ENCODE data around the gene PRTG. TPM values are rescaled to one million over a fixed set of nuclear protein-coding genes. Genes with fewer than 3 reads are reported as not detected.
"Not testable (repeated sequence)": the region's sequence is repeated elsewhere in the genome, so short reads cannot be mapped to it uniquely, and the experiment has no call there.

Gene PRTG
- total RNA-seq, 4 donors from 2014 or later, result 1.8 to 6.8 (median 2.9) TPM

DNA sequence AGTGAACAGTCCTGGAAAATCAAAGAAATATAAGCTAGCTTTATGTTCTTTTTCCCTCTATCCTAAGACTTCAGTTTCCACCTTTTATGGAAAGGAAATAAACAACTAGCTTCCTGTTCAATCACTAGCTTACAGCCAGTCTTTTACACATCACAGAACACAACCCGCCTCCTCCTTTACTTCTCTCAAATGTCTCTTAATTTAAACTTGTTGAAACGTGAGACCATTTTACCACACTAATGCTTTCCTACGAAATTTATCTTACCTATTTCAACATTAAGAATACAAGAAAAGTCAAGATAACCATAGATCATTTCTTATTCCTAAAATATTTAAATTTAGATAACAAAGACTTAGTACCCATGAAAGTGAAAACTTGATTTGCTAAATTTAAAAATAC lies 6.2 kb downstream of the PRTG start:
- ATAC-seq (ENCODE audit: low FRiP score) (no peak), DNase-seq (ENCODE audit: low spot score) (no peak)
- TF ChIP-seq, protein P1, sequence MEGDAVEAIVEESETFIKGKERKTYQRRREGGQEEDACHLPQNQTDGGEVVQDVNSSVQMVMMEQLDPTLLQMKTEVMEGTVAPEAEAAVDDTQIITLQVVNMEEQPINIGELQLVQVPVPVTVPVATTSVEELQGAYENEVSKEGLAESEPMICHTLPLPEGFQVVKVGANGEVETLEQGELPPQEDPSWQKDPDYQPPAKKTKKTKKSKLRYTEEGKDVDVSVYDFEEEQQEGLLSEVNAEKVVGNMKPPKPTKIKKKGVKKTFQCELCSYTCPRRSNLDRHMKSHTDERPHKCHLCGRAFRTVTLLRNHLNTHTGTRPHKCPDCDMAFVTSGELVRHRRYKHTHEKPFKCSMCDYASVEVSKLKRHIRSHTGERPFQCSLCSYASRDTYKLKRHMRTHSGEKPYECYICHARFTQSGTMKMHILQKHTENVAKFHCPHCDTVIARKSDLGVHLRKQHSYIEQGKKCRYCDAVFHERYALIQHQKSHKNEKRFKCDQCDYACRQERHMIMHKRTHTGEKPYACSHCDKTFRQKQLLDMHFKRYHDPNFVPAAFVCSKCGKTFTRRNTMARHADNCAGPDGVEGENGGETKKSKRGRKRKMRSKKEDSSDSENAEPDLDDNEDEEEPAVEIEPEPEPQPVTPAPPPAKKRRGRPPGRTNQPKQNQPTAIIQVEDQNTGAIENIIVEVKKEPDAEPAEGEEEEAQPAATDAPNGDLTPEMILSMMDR (IDR thresholded peaks at IDR 0.05), result no peak

DNA sequence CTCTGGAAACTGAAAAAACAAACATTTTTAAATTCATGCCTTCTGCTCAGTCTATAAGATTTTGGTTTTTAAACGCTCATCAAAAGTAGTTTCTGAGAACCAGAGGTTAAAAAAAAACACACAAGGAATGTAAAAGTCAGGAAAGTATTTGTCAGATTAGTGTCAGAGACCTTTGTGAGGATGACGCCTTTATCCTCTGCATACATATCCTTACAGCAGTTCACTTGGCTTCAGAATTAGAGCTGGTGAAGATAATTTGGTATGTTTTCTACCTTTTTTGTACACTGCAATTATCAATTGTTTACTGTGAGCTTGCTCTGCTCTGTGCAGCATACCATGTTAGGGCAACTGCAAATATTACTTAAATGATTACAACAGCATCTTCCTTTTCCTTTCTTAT lies 8.3 kb downstream of the PRTG start:
- DNase-seq (ENCODE audit: low spot score), result no peak
- TF ChIP-seq, protein P1 (IDR thresholded peaks at IDR 0.05), result no peak
- ATAC-seq (ENCODE audit: low FRiP score), result no peak

DNA sequence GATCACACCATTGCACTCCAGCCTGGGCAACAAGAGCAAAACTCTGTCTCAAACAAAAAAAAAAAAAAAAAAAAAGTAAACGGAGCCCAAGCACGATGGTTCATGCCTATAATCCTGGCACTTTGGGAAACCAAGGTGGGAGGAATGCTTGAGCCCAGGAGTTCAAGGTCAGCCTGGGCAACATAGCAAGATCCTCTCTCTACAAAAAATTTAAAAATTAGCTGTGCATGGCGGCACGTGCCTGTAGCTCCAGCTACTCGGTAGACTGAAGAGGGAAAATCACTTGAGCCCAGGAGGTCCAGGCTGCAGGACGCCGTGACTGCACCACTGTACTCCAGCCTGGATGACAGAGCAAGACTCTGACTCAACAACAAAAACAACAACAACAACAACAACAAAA lies 9.5 kb downstream of the PRTG start:
- not testable (repeated sequence) for DNase-seq (ENCODE audit: low spot score); ATAC-seq (ENCODE audit: low FRiP score)

DNA sequence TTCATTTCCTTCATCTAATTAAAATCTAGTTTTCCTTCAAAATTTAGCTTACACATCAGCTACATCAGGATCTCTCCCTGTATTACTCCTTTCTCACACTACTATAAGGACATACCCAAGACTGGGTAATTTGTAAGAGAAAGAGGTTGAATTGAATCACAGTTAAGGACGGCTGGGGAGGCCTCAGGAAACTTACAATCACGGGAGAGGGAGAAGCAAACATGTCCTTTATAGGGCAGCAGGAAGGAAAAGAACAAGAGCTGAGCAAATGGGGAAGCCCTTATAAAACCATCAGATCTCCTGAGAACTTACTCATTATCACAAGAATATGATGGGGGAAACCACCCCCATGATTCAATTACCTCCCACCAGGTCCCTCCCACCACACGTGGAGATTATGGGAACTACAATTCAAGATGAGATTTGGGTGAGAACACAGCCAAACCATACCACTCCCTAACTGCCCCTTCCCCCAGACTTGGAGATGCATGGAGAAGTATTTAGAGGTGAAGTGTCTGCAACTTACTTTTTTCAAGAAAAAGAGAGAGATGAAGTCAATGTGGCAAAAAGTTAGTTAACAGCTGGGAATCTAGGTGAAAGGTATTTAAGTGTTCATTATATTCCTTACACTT lies 21.3 kb downstream of the PRTG start:
- DNase-seq (ENCODE audit: low spot score), result no peak
- ATAC-seq (ENCODE audit: low FRiP score), result no peak
- TF ChIP-seq, protein P1 (IDR thresholded peaks at IDR 0.05), result no peak

DNA sequence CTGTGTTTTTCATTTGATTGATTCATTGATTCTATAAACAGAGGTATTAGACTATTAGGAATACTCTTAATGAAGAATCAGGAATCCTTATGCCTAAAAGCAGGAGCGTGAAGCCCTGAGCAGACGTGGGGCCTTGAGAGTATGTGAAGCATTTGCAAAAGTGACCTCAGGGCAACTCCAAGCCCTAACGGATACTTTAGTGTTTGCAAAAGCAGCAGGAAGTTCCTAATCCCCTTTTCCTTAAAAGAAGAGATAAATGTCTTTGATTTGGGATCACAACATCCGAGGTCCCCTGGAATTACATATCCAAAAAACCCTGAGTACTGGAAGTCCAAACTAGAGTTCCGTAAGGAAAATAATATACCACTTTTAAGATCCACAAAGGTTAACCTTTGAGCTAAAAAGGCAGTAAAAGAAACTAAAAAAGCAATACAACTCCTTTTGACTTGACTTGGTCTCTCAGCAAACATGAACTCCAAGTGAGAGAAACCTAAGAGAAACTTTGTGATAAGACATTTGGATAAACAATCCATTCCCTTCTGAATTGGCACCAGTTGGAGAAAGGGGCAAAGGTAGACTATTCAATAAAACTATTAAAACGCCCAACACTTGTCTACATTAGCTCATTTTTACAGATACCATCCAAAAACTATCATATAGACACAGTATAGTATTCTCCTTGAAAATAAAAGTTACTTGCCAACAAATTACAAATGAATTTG lies 27.4 kb downstream of the PRTG start:
- no peak for DNase-seq (ENCODE audit: low spot score)

DNA sequence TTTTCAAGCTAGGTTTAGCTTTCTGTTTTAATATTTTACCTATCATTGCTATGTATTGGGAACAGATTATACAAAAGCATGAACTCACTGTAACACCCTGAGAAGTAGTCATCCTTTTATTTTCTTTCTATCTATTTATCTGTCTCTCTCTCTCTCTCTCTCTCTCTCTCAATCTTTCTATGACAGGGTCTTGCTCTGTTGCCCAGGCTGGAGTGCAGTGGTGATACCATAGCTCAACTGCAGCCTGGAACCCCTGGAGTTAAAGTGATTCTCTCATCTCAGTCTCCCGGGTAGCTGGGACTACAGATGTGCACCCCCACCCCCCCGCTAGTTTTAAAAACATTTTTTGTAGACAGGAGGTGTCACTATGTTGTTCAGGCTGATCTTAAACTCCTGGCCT lies 28.9 kb downstream of the PRTG start:
- TF ChIP-seq, protein P1 (IDR thresholded peaks at IDR 0.05), result no peak
- DNase-seq (ENCODE audit: low spot score) (no peak), ATAC-seq (ENCODE audit: low FRiP score) (no peak)

More for the DNA sequence above, 27.4 kb downstream of the PRTG start:
- TF ChIP-seq, protein P1 (IDR thresholded peaks at IDR 0.05), result no peak
- ATAC-seq (ENCODE audit: low FRiP score), result no peak

DNA sequence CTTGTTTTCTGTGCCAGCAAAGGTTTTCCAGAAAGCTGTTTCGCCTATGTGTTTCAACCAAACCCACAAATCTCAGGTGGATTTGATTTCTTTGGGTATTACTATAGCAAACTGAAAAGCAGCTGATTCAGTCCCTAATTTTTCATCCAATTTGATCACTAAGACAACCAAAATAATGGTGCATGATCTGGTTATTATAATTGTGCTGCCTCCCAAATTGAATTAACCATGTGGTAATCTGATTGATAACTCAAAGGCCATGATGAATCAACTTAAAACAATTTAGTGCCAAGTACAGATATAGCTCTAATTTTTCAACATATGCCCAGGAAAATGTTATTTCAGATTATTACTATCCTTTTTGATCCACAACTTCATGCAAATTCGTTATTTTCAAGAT lies 30.6 kb downstream of the PRTG start:
- TF ChIP-seq, protein P1 (IDR thresholded peaks at IDR 0.05), result no peak
- ATAC-seq (ENCODE audit: low FRiP score) (no peak), DNase-seq (ENCODE audit: low spot score) (no peak)

All from omental fat pad (tissue), 4 donors.